Measurements from ENCODE around the gene GSE1.

DNA sequence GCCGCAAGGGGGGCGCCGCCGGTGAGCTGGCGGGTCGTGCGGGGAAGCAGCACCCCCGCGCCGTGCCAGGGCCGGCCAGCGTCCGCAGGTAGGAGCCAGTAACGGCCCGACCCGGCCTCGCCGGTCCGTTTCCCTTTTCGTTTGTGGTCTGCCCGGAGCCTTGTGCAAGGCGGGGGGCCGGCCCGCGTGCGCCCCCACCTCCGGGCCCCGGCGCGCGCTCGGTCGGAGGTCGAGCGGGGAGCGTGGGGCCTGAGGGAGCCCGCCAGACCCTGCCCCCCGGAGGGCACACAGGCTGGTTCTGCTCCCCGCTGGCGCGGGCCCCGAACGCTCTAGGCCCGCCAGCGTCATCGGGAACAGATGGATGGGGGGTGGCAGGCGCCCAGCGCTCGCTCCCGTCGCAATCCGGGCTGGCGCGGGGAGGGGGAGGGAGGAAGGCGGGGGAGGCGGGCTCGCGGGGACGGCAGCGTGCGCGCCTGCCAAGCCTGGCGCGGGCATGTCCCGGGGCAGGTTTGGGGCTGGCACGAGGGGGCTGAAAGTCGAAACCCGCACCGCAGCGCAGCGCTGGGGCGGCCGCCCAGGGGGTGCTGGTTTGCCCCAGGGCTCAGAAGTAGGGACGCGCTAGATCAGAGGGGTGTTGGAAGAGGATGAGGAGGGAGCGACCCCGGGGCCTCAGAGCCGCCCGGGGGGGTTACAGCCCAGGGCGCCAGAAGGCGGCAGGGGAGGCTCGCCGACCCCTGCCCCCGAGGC is 1.5 kb upstream of the GSE1 start:
- TF ChIP-seq TAF1 (IDR thresholded peaks at IDR 0.05; ENCODE audit: borderline replicate concordance, low read depth, low read length) (no peak), POLR2A (IDR thresholded peaks at IDR 0.05; ENCODE audit: low read depth, low read length) (no peak)

Measured in GM12892 (cell line).